GM23338 (cell line): Measurements from ENCODE around the gene MRGPRE. TPM values are rescaled to one million over a fixed set of nuclear protein-coding genes. Genes with fewer than 3 reads are reported as not detected.

ENCODE experiments used
- ATAC-seq: fragments of 200-7000 bp; cut with Tn5 transposase; 3 replicates; pipeline ENCODE4 v1.9.1; 2020
- DNase-seq: peaks from one replicate; pipeline ENCODE4 v3.0.0-alpha.2; 2015; ENCODE audit warnings: low spot score
- H2AFZ ChIP-seq: fragments of 200-600 bp; sonication (generic); 2 replicates; pipeline ENCODE4 v1.8.0; 2016; ENCODE audit warnings: antibody characterized with exemption, mild to moderate bottlenecking, moderate library complexity
- H3F3A ChIP-seq: fragments of 200-600 bp; sonication (generic); replicated peaks from 2 replicates; pipeline ENCODE4 v1.8.0; 2017; ENCODE audit warnings: antibody characterized with exemption, mixed run types, low read depth
- H3K27ac ChIP-seq: fragments of 200-600 bp; sonication (generic); 2 replicates; pipeline ENCODE4 v1.6.1; 2016; ENCODE audit warnings: low read depth
- H3K27me3 ChIP-seq: fragments of 200-600 bp; sonication (generic); 2 replicates; pipeline ENCODE4 v1.8.0; 2016; ENCODE audit warnings: mild to moderate bottlenecking, mixed run types, moderate library complexity; ENCODE audit not compliant: insufficient read depth
- H3K36me3 ChIP-seq: fragments of 200-600 bp; sonication (generic); 2 replicates; pipeline ENCODE4 v1.8.0; 2016; ENCODE audit warnings: mild to moderate bottlenecking; ENCODE audit not compliant: insufficient read depth
- H3K4me1 ChIP-seq: fragments of 200-600 bp; sonication (generic); 2 replicates; pipeline ENCODE4 v1.8.0; 2016; ENCODE audit warnings: mild to moderate bottlenecking, moderate library complexity; ENCODE audit not compliant: insufficient read depth
- H3K4me2 ChIP-seq: fragments of 200-600 bp; sonication (generic); 2 replicates; pipeline ENCODE4 v1.7.1; 2017; ENCODE audit warnings: mixed run types
- H3K4me3 ChIP-seq: fragments of 200-600 bp; sonication (generic); 2 replicates; pipeline ENCODE4 v1.6.1; 2016; ENCODE audit warnings: mixed run types
- H3K79me2 ChIP-seq: fragments of 200-600 bp; sonication (generic); replicated peaks from 2 replicates; pipeline ENCODE4 v1.8.0; 2017; ENCODE audit warnings: mild to moderate bottlenecking; ENCODE audit not compliant: insufficient read depth
- H3K9me2 ChIP-seq: fragments of 200-600 bp; sonication (generic); 2 replicates; pipeline ENCODE4 v1.8.0; 2017; ENCODE audit not compliant: insufficient read depth
- H4K20me1 ChIP-seq: fragments of 200-600 bp; sonication (generic); replicated peaks from 2 replicates; pipeline ENCODE4 v1.8.0; 2017; ENCODE audit warnings: mild to moderate bottlenecking; ENCODE audit not compliant: insufficient read depth
- H3K27ac Mint-ChIP-seq: 2 replicates; pipeline ENCODE4 v1.8.0; 2020; ENCODE audit warnings: inconsistent platforms, mild to moderate bottlenecking, moderate library complexity, mixed read lengths
- H3K27me3 Mint-ChIP-seq: 3 replicates; pipeline ENCODE4 v1.8.0; 2022; ENCODE audit warnings: low read depth, mild to moderate bottlenecking, moderate library complexity, mixed read lengths, inconsistent platforms; ENCODE audit not compliant: insufficient read depth, poor library complexity
- H3K36me3 Mint-ChIP-seq: 3 replicates; pipeline ENCODE4 v1.8.0; 2021; ENCODE audit warnings: low read depth, mild to moderate bottlenecking, inconsistent platforms, moderate library complexity, mixed read lengths
- H3K4me1 Mint-ChIP-seq: 3 replicates; pipeline ENCODE4 v1.8.0; 2020; ENCODE audit warnings: mild to moderate bottlenecking, inconsistent platforms, mixed read lengths
- H3K4me3 Mint-ChIP-seq: 3 replicates; pipeline ENCODE4 v1.8.0; 2021; ENCODE audit warnings: moderate library complexity, mild to moderate bottlenecking, inconsistent platforms, mixed read lengths
- H3K9me3 Mint-ChIP-seq: 3 replicates; pipeline ENCODE4 v1.8.0; 2020; ENCODE audit warnings: moderate library complexity, mild to moderate bottlenecking, inconsistent platforms, mixed read lengths
- CREB1 ChIP-seq: fragments of 250-450 bp; sonication (Bioruptor Pico); IDR thresholded peaks from 2 replicates; pipeline ENCODE4 v1.5.0; 2020; ENCODE audit warnings: low read depth, mild to moderate bottlenecking, moderate library complexity
- ETS1 ChIP-seq: IDR thresholded peaks from 2 replicates; pipeline ENCODE4 v1.6.1; 2016; ENCODE audit warnings: antibody characterized with exemption
- EZH2phosphoT487 ChIP-seq: fragments of 200-600 bp; sonication (generic); IDR thresholded peaks from one replicate; pipeline ENCODE4 v1.8.1; 2018; ENCODE audit warnings: antibody characterized with exemption; ENCODE audit not compliant: unreplicated experiment
- JUNB ChIP-seq: IDR thresholded peaks from one replicate; pipeline ENCODE4 v1.6.1; 2016; ENCODE audit warnings: antibody characterized with exemption; ENCODE audit not compliant: unreplicated experiment
- STAT1 ChIP-seq: IDR thresholded peaks from one replicate; pipeline ENCODE4 v1.6.1; 2016; ENCODE audit warnings: antibody characterized with exemption; ENCODE audit not compliant: unreplicated experiment
- ZNF114 ChIP-seq: fragments of 250-450 bp; sonication (Bioruptor Pico); IDR thresholded peaks from 2 replicates; pipeline ENCODE4 v1.5.0; 2020; ENCODE audit warnings: mild to moderate bottlenecking, moderate library complexity
- ZNF331 ChIP-seq: fragments of 250-450 bp; sonication (Bioruptor Pico); IDR thresholded peaks from 2 replicates; pipeline ENCODE4 v1.5.0; 2020; ENCODE audit warnings: low read depth, mild to moderate bottlenecking, moderate library complexity
- ZNF462 ChIP-seq: fragments of 250-450 bp; sonication (Bioruptor Pico); IDR thresholded peaks from 2 replicates; pipeline ENCODE4 v1.5.0; 2020; ENCODE audit warnings: mild to moderate bottlenecking, moderate library complexity
- polyA plus RNA-seq: library from polyadenylated mRNA; unstranded; fragments of >200 nt; fragmentation: Nextera tagmentation; extraction: Ambion mirVana; gene quantifications from 2 replicates; pipeline ENCODE4 v1.2.1, GENCODE V29; 2016
- total RNA-seq: library from RNA; depleted of rRNA; stranded (reverse); fragments of >200 nt; shearing (Covaris generic); gene quantifications from 2 replicates; pipeline ENCODE4 v1.2.3, GENCODE V29; 2014
- TF ChIP-seq, protein P1 (sequence below): IDR thresholded peaks from one replicate; pipeline ENCODE4 v1.6.1; 2018; ENCODE audit warnings: antibody characterized with exemption; ENCODE audit not compliant: unreplicated experiment

MRGPRE gene
- total and polyA plus RNA-seq, 2 experiments from 2014 or later: not detected

GRCh38 chr11:3190600-3190999 is 41.6 kb downstream of the MRGPRE start (continued):
- TF ChIP-seq, protein P1, sequence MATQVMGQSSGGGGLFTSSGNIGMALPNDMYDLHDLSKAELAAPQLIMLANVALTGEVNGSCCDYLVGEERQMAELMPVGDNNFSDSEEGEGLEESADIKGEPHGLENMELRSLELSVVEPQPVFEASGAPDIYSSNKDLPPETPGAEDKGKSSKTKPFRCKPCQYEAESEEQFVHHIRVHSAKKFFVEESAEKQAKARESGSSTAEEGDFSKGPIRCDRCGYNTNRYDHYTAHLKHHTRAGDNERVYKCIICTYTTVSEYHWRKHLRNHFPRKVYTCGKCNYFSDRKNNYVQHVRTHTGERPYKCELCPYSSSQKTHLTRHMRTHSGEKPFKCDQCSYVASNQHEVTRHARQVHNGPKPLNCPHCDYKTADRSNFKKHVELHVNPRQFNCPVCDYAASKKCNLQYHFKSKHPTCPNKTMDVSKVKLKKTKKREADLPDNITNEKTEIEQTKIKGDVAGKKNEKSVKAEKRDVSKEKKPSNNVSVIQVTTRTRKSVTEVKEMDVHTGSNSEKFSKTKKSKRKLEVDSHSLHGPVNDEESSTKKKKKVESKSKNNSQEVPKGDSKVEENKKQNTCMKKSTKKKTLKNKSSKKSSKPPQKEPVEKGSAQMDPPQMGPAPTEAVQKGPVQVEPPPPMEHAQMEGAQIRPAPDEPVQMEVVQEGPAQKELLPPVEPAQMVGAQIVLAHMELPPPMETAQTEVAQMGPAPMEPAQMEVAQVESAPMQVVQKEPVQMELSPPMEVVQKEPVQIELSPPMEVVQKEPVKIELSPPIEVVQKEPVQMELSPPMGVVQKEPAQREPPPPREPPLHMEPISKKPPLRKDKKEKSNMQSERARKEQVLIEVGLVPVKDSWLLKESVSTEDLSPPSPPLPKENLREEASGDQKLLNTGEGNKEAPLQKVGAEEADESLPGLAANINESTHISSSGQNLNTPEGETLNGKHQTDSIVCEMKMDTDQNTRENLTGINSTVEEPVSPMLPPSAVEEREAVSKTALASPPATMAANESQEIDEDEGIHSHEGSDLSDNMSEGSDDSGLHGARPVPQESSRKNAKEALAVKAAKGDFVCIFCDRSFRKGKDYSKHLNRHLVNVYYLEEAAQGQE: no peak
- TF ChIP-seq ZNF114 (CRISPR knock-in tag): no peak

DNA sequence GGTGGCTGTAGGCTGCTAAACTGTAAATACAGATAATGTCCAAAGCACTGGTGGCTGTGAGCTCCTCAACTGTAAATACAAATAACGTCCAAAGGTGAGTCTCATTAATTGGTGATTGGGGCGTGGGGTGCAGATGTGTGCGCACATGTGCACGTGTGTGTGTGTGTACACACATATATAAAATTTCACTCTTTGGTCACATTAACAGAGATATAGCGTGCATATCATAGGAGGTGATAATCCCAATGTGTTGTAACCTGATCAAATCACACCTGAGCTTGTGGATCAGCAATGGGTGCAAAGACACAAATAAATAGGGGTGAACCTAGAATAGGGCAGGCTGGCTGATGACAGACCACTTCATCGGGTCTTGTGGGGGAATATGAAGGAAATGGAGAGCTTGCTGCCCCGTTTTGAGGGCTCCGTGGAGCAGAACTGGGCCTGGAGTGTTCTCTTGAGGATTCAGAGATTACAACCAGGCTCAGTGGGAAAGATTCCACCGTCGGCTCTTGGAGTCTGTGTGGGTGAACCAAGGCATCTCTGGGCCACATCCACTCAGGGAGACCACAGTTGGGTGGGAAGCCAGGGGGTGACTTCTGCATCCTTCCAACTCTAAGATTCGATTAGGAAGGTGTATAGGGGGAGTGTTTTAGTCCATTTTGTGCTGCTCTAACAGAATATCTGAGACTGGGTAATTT is 42.2 kb downstream of the MRGPRE start:
- Mint-ChIP-seq H3K4me1 (peaks cover 39% of the 10 kb centered on the region), H3K4me3 (no peak overlapping the region; the same call in 2 of the 3 replicates), H3K36me3 (no peaks in the 10 kb centered on the region; the same call in 1 of the 3 replicates), H3K27me3 (peaks cover 17% of the 10 kb centered on the region), H3K27ac (no peak overlapping the region), H3K9me3 (0 out of 3 replicates have a peak, but pooled peaks cover 3% of the 10 kb centered on the region)
- no peak for TF ChIP-seq ZNF462
- TF ChIP-seq CREB1 (CRISPR knock-in tag): no peak
- no peak for TF ChIP-seq STAT1
- no peak for TF ChIP-seq ZNF114 (CRISPR knock-in tag)
- no peak for TF ChIP-seq EZH2phosphoT487
- no peak for TF ChIP-seq ETS1
- no peak for TF ChIP-seq JUNB
- TF ChIP-seq, protein P1: no peak
- TF ChIP-seq ZNF331: no peak
- no peak overlapping the region for H3K27ac ChIP-seq
- H3K36me3 ChIP-seq: no peaks in the 10 kb centered on the region
- ATAC-seq: no peak
- 0 out of 2 replicates have a peak, but pooled peaks cover 3% of the 10 kb centered on the region for H3K9me2 ChIP-seq
- peak overlapping the region; percentile 63; the same call in 1 of the 2 replicates for H2AFZ ChIP-seq
- H3K4me2 ChIP-seq: peak overlapping the region; percentile 42
- H3K27me3 ChIP-seq: no peaks in the 10 kb centered on the region
- no peak overlapping the region for H3K4me3 ChIP-seq
- no peaks in the 10 kb centered on the region for H4K20me1 ChIP-seq
- H3K79me2 ChIP-seq: no peaks in the 10 kb centered on the region
- H3F3A ChIP-seq: 0 out of 2 replicates have a peak, but pooled peaks cover 4% of the 10 kb centered on the region
- no peak for DNase-seq
- H3K4me1 ChIP-seq: peaks cover 22% of the 10 kb centered on the region
